ENCODE results near the gene TMPRSS11E.

DNA sequence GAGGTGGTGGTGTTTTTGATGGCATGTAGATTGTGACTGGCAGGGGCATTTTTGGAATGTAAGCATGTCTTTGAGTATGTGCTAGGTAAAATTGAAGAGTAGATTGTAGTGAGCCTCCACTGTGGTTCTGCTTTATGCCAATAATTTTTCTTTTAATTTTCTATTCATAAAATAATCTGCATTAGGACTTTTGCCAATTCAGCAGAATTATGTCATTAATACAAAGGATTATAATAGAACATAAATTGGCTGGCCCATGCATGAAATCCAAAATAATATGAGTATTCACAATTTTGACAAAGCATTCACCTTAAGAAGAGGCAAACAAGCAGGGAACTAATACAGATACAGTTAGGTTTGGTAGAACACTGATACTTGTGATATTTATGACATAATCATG is 14.9 kb upstream of the TMPRSS11E start:
- TF ChIP-seq EZH2 (IDR thresholded peaks at IDR 0.05; ENCODE audit: insufficient read depth, poor library complexity, severe bottlenecking), result no peak
- no peak for TF ChIP-seq EZH2phosphoT487 (IDR thresholded peaks at IDR 0.05; ENCODE audit: insufficient read depth, low read depth)

Measured in GM23248 (cell line).